Muscle of back (tissue), 10 donors: Measurements from ENCODE around the gene MLNR. TPM values are rescaled to one million over a fixed set of nuclear protein-coding genes. Genes with fewer than 3 reads are reported as not detected.

Source experiments
- polyA plus RNA-seq, 10 donors: library from polyadenylated mRNA; unstranded; fragments of 120-200 nt; gene quantifications; one replicate each; pipeline ENCODE4 v1.2.1, GENCODE V29; 2013; ENCODE audit not compliant: insufficient read length in 10 of 10

The MLNR gene
- polyA plus RNA-seq, 10 donors, result 0.13 TPM; not detected in 8

Other genes with a start within 250 kb of the MLNR start
- gene FNDC3A, start 244.4 kb upstream of the MLNR start, polyA plus RNA-seq, result 10 to 100 TPM; 32.3 to 49.9 (median 38.8) TPM
- gene CDADC1, start 27.6 kb downstream of the MLNR start, polyA plus RNA-seq, result 10 to 100 TPM in 1 of 10 donors, 1 to 10 TPM in 9; 7.0 to 11.1 (median 8.8) TPM
- 1 to 10 TPM; 4.6 to 7.2 (median 5.4) TPM for gene CAB39L, start 223.7 kb downstream of the MLNR start, polyA plus RNA-seq
- gene SETDB2, start 223.9 kb downstream of the MLNR start, polyA plus RNA-seq, result 10 to 100 TPM in 2 of 10 donors, 1 to 10 TPM in 8; 5.9 to 11.6 (median 8.4) TPM